8988T (cell line): ENCODE results near the gene KDM4B.
A peak's percentile ranks its signal among the peaks of the same experiment; 100 is the strongest.

Experiments
- DNase-seq: peaks from one replicate; pipeline ENCODE4 v3.0.0; 2011

Gene KDM4B

GRCh38 chr19:5141850-5142724, 173.2 kb downstream of the KDM4B start:
- no peak for DNase-seq

GRCh38 chr19:5142725-5143097, 173.8 kb downstream of the KDM4B start:
- no peak for DNase-seq

- no peak for DNase-seq
These were observed 174.8 kb downstream of the KDM4B start for GRCh38 chr19:5143471-5144411.

- DNase-seq: no peak
These were observed 175.7 kb downstream of the KDM4B start for GRCh38 chr19:5144545-5145179.

- DNase-seq: no peak
These were observed 176.9 kb downstream of the KDM4B start for GRCh38 chr19:5145521-5146511.

GRCh38 chr19:5147074-5147977, 178.4 kb downstream of the KDM4B start:
- DNase-seq: no peak

GRCh38 chr19:5147978-5148793, 179.3 kb downstream of the KDM4B start:
- DNase-seq: no peak

- no peak for DNase-seq
These were observed 179.9 kb downstream of the KDM4B start for GRCh38 chr19:5148794-5149190.

- DNase-seq: no peak
These were observed 180.6 kb downstream of the KDM4B start for GRCh38 chr19:5149508-5149907.

- DNase-seq: no peak
These were observed 181.3 kb downstream of the KDM4B start for GRCh38 chr19:5149932-5150901.

GRCh38 chr19:5150902-5151741, 182.2 kb downstream of the KDM4B start:
- no peak for DNase-seq

GRCh38 chr19:5152013-5152763, 183.3 kb downstream of the KDM4B start:
- no peak for DNase-seq

- no peak for DNase-seq
These were observed 184.0 kb downstream of the KDM4B start for GRCh38 chr19:5152767-5153532.

- no peak for DNase-seq
These were observed 184.8 kb downstream of the KDM4B start for GRCh38 chr19:5153601-5154128.

- DNase-seq: peak; percentile 55
These were observed 185.4 kb downstream of the KDM4B start for GRCh38 chr19:5154129-5154798.
